Adipocyte (in vitro differentiated cells): ENCODE measurements around the gene LCE1B.

Experiments
- DNase-seq: peaks from one replicate; pipeline ENCODE4 v3.0.0-alpha.2; 2015; ENCODE audit warnings: low read depth
- H3K27me3 ChIP-seq: replicated peaks from 2 replicates; pipeline ENCODE4 v1.7.0; 2013; ENCODE audit warnings: mild to moderate bottlenecking, low read length, moderate library complexity; ENCODE audit not compliant: control insufficient read depth, insufficient read depth
- H3K36me3 ChIP-seq: 2 replicates; pipeline ENCODE4 v1.7.0; 2013; ENCODE audit warnings: low read length, mild to moderate bottlenecking, moderate library complexity; ENCODE audit not compliant: control insufficient read depth, insufficient read depth, severe bottlenecking
- H3K4me1 ChIP-seq: 2 replicates; pipeline ENCODE4 v1.7.0; 2013; ENCODE audit warnings: mild to moderate bottlenecking, low read length, moderate library complexity; ENCODE audit not compliant: control insufficient read depth, insufficient read depth
- H3K4me3 ChIP-seq: 2 replicates; pipeline ENCODE4 v1.7.0; 2013; ENCODE audit warnings: mild to moderate bottlenecking, low read length, moderate library complexity
- H3K9ac ChIP-seq: 2 replicates; pipeline ENCODE4 v1.7.0; 2013; ENCODE audit warnings: mild to moderate bottlenecking, low read length, moderate library complexity
- H3K9me3 ChIP-seq: 2 replicates; pipeline ENCODE4 v1.7.0; 2013; ENCODE audit warnings: mild to moderate bottlenecking, low read length, moderate library complexity; ENCODE audit not compliant: control insufficient read depth

The LCE1B gene

DNA sequence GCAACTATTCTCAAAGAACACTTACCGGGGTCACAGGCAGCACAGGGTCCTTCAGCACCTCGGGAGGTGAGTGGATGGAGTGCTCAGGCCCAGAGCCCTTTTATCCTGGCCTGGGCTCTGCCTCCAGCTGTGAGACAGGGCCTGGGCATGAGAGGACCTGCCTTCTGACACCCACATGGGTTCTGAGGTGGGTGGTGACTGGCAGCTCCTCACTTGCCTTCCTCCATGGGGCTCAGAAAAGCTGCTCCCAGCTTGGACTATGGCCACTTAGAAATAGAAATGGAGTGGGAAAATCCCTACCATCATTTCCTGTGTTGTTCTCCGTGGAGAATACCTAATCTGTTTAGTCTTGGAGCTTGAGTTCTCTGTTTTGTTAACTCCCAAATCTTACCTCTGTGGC, 5.2 kb upstream of the LCE1B start, which contains the start of gene LCE1C:
TSS of gene LCE1C (minus strand) at position 76 of the 400 bp plus-strand sequence. CDS start 1,173 bp downstream, outside the sequence.
- no peak within 1 kb of the TSS for H3K9ac ChIP-seq
- no peaks in the 10 kb centered on the region for H3K9me3 ChIP-seq
- no peak for DNase-seq
- no peaks in the 10 kb centered on the region for H3K4me1 ChIP-seq
- no peak within 1 kb of the TSS for H3K4me3 ChIP-seq
- no peaks in the 10 kb centered on the region for H3K27me3 ChIP-seq
- no peaks in the 10 kb centered on the region for H3K36me3 ChIP-seq

DNA sequence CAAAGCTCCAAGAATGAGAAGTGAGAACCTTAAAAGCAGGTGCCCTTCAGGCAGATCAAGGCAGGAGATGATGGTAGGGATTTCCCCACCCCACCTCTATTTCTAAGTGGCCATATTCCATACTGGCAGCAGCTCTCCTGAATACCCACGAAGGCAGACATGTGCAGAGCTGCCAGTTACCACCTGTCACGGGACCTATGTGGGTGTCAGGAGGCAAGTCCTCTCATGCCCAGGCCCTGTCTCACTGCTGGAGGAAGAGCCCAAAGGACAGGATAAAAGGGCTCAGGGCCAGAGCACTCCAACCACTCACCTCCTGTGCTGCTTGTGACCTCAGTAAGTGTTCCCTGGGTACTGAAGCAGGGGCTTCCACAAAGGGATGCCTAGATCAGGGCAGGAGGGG, 721 bp upstream of the LCE1B start:
- DNase-seq = no peak
- no peaks in the 10 kb centered on the region for H3K9me3 ChIP-seq
- H3K36me3 ChIP-seq = no peaks in the 10 kb centered on the region
- no peaks in the 10 kb centered on the region for H3K27me3 ChIP-seq
- H3K4me1 ChIP-seq = no peaks in the 10 kb centered on the region
- H3K9ac ChIP-seq = no peak overlapping the region
- no peak overlapping the region for H3K4me3 ChIP-seq

DNA sequence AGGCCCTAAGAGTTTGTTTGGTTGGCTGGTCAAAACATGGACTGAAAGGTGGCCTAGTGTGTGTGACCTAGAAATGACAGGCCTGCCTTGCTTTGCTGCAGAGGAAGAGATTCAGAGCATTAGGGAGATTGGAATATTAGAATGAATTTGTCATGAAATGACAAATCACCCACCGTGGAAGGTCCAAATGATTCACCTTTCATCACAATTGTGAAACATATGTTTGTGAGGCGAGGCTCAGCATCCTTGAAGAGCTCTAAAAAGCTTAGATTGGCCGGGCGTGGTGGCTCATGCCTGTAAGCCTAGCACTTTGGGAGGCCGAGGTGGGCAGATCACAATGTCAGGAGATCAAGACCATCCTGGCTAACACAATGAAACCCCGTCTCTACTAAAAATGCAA, 5.5 kb downstream of the LCE1B start:
- no peaks in the 10 kb centered on the region for H3K4me1 ChIP-seq
- H3K36me3 ChIP-seq = no peaks in the 10 kb centered on the region
- H3K9me3 ChIP-seq = no peaks in the 10 kb centered on the region
- no peak overlapping the region for H3K4me3 ChIP-seq
- no peak for DNase-seq
- no peaks in the 10 kb centered on the region for H3K27me3 ChIP-seq
- H3K9ac ChIP-seq = no peak overlapping the region

DNA sequence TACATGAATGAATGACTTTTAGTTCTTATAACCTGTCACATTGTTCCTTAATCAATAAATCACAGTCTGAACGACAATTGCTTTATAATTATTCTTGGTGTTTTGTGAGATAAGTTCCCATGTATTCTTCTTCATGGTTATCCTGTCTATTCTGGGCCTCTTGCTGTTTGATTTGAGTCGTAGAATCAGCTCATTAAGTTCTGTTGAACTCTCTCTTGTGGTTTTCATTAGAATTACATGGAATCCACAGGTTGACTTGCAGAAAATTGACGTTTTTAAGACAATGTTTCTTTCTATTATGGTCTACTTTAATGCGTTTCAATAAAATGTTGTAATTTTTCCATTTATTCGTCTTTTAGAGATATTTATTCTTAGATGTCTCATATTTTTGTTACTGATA, 11.5 kb downstream of the LCE1B start:
- Histone ChIP-seq H3K4me3 (no peak overlapping the region), H3K4me1 (no peaks in the 10 kb centered on the region), H3K27me3 (peaks cover 5% of the 10 kb centered on the region), H3K9me3 (no peaks in the 10 kb centered on the region), H3K36me3 (no peaks in the 10 kb centered on the region), H3K9ac (no peak overlapping the region)
- DNase-seq = no peak

DNA sequence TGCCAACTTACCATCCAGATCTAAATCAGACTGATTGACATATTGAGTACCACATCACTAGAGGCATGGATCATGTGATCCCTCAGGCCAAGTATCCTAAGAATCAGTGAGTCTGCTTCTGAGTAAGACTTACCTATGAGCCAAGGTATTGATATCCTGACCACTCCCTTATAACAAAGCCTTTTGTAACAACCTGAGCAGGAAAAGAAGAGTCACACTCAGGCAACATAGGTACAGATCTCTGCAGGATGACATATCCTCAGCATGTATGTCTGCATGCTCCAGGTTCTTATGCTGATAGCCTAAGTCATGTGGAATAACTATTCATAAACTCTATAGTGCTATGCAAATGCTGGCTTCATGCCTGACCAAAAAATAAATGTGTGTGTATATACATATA, 13.2 kb downstream of the LCE1B start:
- peaks cover 10% of the 10 kb centered on the region for H3K9me3 ChIP-seq
- H3K4me1 ChIP-seq = no peaks in the 10 kb centered on the region
- no peak for DNase-seq
- no peaks in the 10 kb centered on the region for H3K36me3 ChIP-seq
- peaks cover 10% of the 10 kb centered on the region for H3K27me3 ChIP-seq
- H3K9ac ChIP-seq = no peak overlapping the region
- H3K4me3 ChIP-seq = no peak overlapping the region

DNA sequence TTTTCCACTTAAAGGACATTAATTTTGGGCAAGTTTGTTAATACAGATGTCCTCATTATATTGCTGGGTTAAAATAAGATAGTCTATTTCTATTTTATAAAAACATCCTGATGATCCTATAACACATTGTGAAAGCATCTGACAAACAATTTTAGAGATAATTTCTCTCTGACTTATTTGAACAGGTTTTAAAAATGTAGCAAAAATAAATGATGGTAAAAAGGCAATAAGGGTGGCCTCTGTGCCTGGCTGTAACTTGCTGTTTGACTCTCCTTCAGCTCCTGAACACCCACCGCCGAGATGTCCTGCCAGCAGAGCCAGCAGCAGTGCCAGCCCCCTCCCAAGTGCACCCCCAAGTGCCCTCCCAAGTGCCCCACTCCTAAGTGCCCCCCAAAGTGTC, 15.4 kb downstream of the LCE1B start, which contains the start of gene LCE1A:
TSS of gene LCE1A (plus strand) at position 301 of the 400 bp plus-strand sequence. CDS start at position 301, 0 bp downstream.
- H3K27me3 ChIP-seq = peaks cover 10% of the 10 kb centered on the region
- H3K9ac ChIP-seq = no peak within 1 kb of the TSS
- DNase-seq = no peak
- H3K4me1 ChIP-seq = no peaks in the 10 kb centered on the region
- peaks cover 11% of the 10 kb centered on the region for H3K9me3 ChIP-seq
- no peak within 1 kb of the TSS for H3K4me3 ChIP-seq
- no peaks in the 10 kb centered on the region for H3K36me3 ChIP-seq

DNA sequence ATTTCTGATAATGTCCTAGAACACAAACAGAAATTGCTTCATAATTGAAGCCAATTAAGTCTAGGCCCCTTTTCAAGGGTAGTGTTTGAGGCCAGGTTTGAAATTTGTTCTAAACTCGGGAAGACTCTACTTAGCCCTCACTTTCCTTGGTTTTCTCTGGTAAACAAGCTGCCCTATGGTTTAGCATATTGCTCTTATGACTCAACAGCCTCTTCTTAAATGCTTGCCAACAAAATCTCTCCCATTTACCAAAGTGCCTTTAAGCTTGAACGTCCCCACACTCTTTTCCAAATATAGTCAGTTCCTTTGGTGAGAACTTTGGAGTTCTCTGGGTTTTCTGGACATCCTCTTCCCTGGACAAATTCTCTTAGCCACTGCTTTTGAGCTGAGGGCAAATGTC, 25.1 kb downstream of the LCE1B start:
- Histone ChIP-seq H3K9ac (no peak overlapping the region), H3K4me3 (no peak overlapping the region), H3K4me1 (peaks cover 8% of the 10 kb centered on the region), H3K27me3 (no peaks in the 10 kb centered on the region), H3K9me3 (no peaks in the 10 kb centered on the region), H3K36me3 (no peaks in the 10 kb centered on the region)
- DNase-seq = no peak

DNA sequence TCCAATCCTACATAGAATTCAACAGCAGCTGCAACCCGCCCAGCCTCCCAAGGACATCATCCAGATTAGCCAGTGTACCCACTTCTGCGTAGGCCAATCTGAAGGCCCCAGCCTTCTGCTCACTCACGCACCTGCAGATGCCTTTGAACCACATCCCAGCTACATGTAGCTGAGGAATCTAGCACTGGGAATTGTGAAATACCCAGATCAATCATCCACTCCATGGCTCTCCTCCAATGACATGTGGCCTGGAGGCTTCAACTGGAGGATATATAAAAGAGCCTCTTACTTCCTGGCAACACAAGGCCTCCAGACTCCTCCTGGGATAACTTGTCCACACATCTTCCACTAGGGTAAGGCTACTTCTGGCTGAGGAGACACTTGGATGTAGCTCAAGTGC, 30.8 kb downstream of the LCE1B start, which contains the start of gene LCE6A:
TSS of gene LCE6A (plus strand) at position 301 of the 400 bp plus-strand sequence. CDS start 665 bp downstream, outside the sequence.
- Histone ChIP-seq H3K9me3 (no peaks in the 10 kb centered on the region), H3K9ac (no peak within 1 kb of the TSS), H3K4me3 (no peak within 1 kb of the TSS)

DNA sequence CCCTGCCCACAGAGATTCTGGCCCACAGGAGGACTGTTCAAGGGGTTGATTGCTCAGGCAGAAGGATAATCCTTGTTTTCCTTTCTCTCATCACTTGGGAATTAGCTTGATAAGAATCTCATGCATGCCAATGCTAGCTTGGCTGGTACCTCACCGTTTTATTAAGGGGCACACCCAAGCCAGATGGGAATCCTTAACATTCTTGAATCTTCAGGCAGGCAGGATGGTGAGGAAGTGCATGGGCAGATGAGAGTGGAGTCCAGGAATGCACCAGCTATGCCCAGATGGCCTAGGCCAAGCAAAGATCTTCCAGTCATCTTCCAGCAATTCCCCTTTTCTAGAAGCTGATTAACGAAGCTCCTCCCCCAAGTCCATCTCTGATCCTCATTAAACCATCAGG, 43.9 kb downstream of the LCE1B start:
- H3K4me3 ChIP-seq = no peak overlapping the region
- H3K27me3 ChIP-seq = no peaks in the 10 kb centered on the region
- DNase-seq = no peak
- H3K36me3 ChIP-seq = no peaks in the 10 kb centered on the region
- H3K4me1 ChIP-seq = no peaks in the 10 kb centered on the region
- H3K9ac ChIP-seq = no peak overlapping the region
- no peaks in the 10 kb centered on the region for H3K9me3 ChIP-seq

More for the DNA sequence above, 30.8 kb downstream of the LCE1B start, which contains the start of gene LCE6A:
- Histone ChIP-seq H3K4me1 (no peaks in the 10 kb centered on the region), H3K36me3 (no peaks in the 10 kb centered on the region), H3K27me3 (no peaks in the 10 kb centered on the region)
- DNase-seq = no peak

DNA sequence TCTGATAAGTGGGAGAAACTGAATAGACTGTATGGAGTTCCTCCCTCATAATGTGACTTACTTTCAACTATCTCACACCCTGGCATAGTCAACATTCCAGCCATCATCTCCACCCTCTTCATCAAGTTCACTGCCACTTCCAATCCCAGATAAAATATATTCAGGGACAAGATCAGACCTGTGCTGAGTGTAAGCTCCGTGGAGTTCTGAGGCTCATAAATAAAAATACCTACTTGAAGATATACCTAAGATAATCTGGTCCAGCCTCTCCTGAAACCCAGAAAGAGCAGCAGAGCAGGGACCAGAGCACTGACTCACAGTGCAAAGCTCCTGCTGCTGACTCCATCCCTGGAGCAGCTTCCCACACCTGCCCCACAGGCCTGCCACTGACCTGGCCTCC, 46.3 kb downstream of the LCE1B start:
- no peak for DNase-seq
- H3K4me3 ChIP-seq = no peak overlapping the region
- H3K27me3 ChIP-seq = no peaks in the 10 kb centered on the region
- H3K9ac ChIP-seq = no peak overlapping the region
- H3K36me3 ChIP-seq = no peaks in the 10 kb centered on the region
- peaks cover 9% of the 10 kb centered on the region for H3K4me1 ChIP-seq
- no peaks in the 10 kb centered on the region for H3K9me3 ChIP-seq

DNA sequence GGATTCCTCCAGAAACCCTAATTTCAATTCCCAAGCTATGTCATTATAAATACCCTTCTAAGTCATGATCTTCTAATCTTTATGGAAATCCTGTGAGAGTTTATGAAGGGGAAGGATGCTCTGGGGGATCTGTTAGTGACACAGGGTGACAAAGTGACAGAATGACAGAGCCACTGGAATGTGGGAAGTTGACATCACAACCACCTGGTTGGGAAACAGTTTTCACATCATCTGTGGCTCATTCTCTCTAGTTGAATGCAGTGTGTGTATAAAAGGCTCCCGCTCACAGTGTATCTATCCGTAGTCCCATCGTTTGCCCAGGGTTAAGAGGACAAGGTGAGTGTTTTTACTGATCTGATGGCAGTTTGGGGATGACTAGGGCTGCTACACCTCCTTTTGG, 47.9 kb downstream of the LCE1B start, which contains the start of gene LCE7A:
TSS of gene LCE7A (plus strand) at position 301 of the 400 bp plus-strand sequence. CDS start 702 bp downstream, outside the sequence.
- no peak within 1 kb of the TSS for H3K4me3 ChIP-seq
- no peaks in the 10 kb centered on the region for H3K9me3 ChIP-seq
- DNase-seq = no peak
- H3K27me3 ChIP-seq = no peaks in the 10 kb centered on the region
- peaks cover 9% of the 10 kb centered on the region for H3K4me1 ChIP-seq
- no peak within 1 kb of the TSS for H3K9ac ChIP-seq
- no peaks in the 10 kb centered on the region for H3K36me3 ChIP-seq

DNA sequence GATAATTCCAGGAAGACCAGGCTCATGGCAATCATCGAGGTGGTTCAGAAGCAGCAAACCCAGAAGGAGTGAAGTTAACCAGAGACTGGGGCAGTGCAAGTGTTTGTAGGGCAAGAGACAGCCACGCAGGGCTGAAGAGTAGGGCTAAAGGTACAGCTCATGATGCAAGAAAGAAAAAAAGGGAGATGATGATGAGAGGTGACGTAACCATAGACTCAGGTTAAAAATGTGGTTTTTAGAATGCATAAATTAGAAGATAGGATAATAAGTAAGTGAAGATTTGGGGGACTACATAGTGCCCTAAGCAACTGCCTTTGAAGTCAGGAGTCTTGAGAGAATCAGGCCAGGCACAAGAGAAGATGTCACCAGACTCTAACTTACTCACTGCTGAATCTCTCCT, 48.4 kb downstream of the LCE1B start:
- no peaks in the 10 kb centered on the region for H3K36me3 ChIP-seq
- DNase-seq = no peak
- no peak overlapping the region for H3K4me3 ChIP-seq
- H3K4me1 ChIP-seq = peaks cover 12% of the 10 kb centered on the region
- H3K27me3 ChIP-seq = no peaks in the 10 kb centered on the region
- no peak overlapping the region for H3K9ac ChIP-seq
- no peaks in the 10 kb centered on the region for H3K9me3 ChIP-seq
